NCI-H526 (cell line): ENCODE measurements around the gene MMP24.

ENCODE experiments used
- DNase-seq, 2 experiments: peaks; one replicate each; lab custom pipeline; 2025; lab: John Stamatoyannopoulos, UW

Gene MMP24

DNA sequence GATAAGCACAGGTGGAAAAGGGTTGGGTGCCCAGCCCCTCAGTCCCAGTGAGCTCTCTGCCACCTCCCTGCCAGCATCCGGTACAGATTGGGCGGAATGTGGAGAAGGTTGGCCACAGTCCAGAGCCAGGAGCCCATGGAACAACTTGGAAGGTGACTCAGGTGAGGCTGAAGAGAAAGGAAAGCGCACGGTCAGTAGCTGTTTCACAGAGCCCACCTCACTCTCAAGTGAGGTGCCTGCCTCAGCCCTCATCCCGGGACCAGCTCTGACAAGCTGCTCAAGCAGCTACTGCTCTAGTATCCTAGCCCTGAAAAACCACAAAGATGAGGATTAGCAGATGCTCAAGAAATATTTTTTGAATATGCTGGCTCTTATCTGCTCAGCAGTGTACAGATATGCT lies 52.5 kb downstream of the MMP24 start:
- DNase-seq, result no peak

DNA sequence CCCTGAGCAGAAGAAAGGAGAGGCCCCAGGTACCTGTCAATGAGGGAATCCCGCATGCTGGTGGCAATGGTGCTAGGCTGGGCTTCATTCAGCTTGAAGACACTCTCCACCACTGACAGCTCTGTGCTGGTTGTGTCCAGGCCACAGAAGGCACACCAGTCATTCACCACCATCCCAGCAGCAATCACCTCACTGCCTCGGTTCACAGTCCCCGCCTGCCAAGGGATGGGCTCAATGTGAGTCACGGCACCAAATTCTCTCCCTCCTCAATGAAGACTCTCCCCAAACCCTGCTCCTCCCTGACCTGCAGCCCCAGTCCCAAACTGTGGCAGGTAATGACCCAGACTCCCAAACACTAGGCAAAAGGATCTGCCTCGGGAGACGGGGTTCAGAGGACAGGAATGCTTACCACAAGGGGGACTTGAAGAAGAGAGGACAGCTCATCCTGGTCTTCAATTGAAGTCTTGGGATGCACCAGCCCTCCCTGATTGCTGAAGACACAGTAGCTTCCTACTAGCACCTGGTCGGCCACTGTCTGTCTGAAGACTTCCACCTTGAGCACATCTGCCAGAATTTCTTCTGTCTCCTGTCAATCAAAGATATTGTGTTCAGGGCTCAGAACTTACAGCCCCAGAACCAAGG lies 53.2 kb downstream of the MMP24 start:
- no peak for DNase-seq

DNA sequence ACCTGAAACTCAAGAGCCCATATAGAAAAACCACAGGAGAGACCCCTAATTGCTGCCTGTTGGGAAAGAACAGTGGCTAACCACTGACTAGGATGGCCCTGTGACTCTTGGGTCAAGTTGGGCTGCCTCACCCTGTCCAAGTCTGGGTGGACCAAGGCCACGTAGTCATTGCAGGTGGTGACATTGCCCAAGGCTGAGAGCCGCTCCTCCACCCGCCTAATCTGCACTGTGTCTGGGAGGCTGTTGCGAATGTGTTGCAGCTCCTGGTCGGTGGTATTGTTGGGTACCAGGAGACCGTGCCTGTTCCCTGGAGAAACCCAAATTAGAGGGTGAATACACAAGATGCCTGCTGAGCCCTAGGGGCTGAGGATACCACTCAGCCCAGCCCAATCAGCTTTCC lies 54.0 kb downstream of the MMP24 start:
- DNase-seq, result no peak

DNA sequence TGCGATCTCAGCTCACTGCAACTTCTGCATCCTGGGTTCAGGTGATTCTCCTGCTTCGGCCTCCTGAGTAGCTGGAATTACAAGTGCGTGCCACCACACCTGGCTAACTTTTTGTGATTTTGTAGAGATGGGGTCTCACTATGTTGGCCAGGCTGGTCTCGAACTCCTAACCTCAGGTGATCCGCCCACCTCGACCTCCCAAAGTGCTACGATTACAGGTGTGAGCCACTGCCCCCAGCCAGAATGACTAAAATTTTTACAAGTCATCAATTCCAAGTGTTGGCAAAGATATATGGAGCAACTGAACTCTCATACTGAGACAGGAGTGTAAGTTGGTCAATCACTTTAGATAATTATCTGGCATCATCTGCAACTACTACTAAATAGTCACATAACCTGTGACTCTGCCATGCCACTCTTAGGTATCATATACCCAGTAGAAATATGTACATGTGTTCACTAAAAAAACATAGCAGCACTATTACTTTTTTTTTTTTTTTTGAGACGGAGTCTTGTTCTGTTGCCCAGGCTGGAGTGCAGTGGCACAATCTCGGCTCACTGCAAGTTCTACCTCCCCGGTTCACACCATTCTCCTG lies 55.1 kb downstream of the MMP24 start:
- DNase-seq, result no peak

DNA sequence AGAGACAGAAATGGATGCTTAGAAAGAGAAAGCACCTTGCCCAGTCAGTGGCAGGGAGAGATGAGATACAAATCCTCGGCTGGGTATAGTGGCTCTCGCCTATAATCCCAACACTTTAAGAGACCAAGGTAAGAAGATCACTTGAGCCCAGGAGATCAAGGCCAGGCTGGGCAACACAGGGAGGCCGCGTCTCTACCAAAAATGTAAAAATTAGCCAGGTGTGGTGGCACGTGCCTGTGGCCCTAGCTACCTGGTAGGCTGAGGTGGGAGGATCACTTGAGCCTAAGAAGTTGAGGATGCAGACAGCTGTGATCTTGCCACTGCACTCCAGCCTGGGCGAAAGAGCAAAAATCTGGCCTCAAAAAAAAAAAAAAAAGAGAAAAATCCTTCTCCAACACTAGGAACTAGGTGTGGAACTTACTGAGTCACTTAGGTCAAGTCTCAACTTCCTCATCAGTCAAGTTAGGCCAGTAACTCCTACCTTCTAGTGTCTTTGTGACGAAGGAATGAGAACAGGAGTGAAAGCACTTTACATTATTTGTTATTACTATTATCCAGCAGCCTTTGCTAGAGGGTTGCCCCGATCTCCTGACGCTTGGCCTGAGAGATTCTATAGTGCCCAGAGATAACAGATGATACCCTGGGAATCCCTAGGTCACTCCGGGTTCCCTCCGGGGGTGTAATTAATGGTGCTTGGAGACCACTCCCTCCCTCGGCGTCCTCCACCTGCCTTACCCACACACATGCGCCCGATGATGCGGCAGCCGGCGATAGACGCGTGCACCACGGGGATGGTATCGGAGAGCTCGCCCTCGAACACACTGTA lies 57.2 kb downstream of the MMP24 start:
- DNase-seq, result no peak

DNA sequence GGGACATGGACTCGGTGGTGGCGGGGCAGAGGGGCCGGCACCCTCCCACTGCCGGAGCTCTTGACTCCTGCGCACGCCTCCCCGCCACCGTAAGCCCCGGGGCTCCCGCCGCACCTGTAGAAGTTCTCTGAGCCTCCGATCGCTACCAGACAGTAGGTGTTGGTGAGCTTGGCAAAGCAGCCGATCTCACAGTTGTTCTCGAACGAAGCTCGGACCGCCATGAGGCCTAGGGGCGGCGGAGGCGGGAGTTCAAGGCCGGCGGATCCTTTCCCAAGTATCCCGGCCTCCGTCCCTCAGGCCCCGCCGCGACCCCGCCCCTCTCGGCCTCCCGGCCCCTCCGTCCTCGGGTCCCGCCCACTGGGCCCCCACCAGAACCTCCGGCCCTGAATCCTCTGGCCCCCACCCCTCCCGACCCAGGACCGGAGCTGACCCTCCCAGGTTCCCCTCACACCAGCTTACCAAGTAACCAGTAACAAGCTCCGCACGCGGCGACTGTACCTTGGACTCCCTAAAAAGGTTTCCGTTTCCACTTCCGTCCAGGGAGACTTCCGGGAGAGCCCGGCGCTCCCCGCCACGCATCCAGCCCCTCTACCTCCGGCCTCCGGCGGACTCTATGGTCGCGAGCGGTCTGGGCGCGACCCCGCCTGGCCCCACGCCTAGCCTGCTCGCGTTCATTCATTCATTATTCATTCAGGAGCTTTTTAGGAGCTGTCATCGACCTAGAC lies 57.9 kb downstream of the MMP24 start, which contains the start of gene EIF6:
Gene EIF6, minus strand, starts transcription at position 506 of the 725 bp plus-strand sequence. Its CDS starts 285 bp downstream, at position 221.
- peak; percentile 80 to 96 for DNase-seq

DNA sequence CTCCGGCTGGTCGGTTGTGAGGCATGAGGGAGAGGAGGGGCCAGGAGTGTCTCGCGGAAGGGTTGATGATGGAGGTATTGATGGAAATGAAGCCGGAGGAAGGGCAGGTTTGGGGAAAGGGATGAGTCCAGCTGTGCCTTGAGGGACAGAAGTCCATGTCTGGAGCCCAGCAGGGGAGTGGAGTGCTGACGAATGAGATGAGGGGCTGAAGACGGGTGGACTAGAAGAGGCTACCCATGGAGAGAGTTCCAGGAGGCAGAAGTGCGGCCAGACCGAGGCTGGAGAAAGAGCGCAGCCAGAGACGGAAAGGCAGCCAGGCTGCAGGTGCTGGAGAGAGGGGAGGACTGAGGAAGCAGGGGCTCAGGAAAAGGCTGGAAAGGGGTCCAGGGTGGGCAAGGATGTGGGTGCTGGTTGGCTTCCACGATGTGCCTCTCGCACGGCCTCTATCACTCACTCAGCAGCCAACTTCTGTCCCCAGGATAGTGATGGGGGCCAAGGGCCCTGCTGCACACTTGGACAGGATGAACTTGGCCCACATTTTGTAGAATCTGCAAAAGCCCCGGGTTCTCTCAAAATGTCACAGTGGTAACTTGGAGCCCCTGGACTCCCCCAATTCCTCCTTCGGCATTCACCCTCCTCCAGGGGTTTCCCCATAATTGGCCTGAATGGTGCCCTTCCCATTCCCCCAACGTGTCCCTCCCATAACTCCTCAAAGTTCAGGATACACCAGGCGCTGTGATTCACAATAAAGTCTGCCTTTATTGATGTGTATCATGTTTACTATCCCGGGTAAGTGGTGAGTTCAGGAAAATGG lies 58.7 kb downstream of the MMP24 start:
- DNase-seq, result peak in 1 of 2 experiments; percentile 57

DNA sequence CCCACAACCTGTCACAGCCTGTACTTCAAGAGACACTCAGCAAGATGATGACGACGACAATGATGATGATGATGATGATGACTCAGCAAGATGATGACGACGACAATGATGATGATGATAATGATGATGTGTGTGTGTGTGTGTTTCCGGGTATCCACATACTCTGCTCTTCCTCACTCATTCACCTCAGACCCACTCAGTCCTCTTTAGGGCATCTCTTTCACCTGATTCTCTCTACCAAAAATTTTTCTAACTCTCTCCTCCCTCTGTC lies 59.3 kb downstream of the MMP24 start:
- DNase-seq, result no peak

DNA sequence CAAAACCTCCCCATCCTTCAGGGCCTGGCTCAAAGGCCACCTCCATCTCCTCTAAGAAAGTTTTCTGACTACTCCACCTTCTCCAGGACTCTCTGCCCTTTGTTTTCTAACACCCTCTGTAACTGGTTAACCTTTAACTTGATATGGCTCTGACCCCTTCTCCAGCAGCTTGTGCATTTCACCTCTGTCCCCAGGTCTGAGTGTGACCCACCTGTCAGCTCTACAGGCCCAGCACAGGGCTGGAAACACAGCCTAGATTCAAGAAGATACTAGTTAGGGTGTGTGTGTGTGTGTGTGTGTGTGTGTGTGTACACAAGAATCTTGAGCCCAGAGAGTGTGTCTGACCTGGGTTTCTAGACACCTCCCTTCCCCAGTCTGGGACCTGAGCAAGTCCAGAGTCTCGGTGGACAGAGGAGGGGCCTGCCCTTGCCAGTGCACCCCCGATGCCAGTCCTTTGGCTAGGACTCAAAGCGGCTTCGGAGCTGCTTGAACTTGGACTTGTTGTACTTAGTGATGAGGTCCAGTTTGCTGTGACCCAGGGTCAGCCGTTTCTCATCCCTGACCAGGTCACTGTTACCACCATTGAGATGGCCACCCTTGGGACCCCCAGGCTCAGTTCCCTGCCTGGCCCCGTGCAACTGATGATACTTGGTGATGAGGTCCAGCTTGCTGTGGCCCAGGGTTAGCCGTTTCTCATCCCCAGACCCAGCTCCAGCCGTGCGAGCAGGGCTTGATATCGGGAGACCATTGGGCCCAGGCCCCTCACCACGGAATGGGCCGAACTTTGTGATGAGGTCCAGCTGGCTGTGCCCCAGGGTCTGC lies 59.8 kb downstream of the MMP24 start:
- DNase-seq, result no peak

DNA sequence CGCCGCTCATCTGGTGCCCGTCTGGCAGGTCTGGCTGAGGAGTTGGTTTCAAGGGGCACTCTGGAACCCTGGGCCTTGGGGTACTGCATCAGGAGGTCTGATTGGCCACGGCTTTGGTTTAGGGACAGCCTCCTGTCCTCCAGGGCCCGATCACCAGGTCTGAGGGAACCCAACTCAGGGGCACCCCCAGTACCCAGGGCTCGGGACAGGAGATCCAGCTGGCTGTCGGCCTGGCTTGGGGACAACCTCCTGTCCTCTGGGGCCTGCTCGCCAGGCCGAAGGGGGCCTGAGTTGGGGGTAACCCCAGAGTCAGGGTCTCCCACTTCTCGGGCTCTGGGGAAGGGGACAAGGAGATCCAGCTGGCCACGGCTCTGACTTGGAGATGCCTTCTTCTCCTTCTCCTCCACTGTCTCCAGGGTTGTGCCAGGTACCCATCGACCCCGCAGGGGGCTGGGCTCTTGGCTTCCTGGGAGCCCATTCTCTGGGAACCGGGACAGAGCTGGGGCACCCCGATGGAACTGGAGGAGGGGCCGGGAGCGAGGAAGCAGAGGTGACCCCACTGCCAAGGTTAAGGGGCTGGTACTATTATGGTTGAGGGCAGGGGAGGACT lies 60.5 kb downstream of the MMP24 start:
- no peak for DNase-seq

DNA sequence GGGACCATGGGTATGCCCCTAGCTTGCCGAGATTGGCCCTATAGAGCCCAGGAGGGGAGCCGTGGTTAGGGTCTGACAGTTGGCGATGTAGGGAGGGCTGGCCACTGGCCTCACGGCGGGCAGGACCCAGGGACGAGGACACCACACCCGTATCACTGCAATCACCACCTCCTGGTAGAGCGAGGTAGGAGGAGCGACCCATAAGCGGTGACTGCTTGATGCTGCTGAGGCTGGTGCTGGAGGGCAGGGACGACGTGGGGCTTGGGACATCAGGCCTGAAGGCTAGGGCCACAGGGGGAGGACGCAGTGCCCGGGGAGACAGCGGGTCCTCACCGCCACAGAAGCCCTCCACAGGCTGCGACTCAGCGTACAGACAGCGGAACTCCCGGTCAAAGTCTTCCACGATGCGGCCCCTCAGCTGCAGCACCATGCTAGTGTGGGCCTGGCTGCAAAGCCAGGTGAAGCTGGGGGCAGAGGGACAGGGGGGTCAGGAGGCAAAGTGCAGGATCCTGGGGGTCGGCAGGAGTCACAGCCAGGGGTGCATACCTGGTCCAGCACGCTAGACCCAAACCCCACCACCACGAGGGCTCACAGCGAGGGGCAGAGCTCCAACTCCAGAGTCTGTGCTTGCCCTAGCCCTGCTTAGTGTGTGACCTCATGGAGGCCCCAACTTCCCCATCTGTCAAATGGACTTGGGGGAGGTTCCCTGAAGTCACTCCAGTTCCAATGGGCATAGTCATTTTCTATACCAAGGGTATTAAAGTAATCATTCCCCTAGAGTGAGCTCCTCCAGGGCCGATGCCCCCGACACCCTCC lies 61.2 kb downstream of the MMP24 start:
- no peak for DNase-seq

DNA sequence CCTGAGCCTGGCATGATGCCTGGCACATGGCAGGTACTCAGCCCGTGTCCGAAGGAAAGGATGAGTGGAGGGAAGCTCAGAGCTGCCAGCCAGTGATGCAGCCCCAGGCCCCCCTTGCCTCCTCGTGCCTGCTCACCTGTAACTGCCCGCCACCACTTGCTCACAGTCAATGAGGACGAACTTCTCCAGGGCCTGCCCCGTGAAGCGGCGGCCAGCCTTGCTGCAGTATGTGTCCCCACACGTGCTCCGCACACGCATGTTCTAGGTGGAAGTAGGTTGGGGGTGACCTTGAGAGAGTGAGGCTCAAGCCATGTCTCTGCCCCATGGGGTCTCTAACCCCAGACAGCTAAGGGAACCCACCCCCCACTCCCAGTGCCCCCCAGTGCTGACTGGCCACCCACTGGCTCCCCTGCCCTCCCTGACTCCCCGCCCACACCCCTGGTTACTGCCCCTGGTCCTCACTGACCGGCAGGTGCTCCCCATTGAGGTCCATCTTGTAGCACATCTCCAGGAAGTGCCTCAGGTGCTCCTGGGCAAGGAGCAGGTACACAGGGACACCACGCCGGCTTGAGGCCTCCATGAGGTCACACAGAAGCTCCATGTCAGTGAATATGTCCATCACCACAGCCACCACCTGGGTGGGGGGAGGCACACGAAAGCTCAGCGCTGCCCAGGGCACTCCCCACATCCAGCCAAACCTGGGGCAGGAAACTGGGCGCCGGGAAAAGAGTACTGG lies 62.0 kb downstream of the MMP24 start:
- no peak for DNase-seq

DNA sequence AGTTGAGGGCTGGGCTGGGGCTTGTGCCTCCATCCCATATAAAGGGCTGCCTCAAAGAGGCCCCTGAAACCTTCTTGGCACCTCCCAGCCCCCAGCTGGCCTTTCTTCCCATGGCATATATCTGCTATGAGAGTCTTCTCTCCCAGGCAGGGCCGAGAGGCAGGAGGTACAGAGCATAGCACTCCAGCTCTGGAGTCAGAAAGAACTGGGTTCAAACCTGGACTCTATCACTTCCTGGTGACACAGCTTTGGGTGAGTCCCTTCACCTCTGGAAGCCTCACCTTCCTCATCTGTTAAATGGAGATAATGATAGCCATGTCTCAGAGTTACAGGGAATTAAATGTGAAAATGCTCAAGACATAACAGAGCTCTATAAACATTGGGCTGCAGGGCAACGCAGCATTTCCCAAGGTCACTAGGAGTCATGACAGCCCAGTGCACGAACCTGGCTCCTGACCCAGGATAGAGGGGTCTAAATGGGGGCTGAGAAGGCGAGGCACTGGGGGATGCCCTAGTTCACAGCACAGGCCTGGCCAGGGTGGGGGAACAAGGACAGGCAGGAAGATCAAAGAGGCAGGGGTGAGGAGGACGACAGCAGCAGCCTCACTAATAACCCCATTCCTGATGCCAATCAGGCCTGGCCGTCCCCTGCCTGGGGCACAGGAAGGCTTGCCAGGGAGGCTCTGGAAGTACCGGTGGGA lies 63.8 kb downstream of the MMP24 start:
- no peak for DNase-seq

DNA sequence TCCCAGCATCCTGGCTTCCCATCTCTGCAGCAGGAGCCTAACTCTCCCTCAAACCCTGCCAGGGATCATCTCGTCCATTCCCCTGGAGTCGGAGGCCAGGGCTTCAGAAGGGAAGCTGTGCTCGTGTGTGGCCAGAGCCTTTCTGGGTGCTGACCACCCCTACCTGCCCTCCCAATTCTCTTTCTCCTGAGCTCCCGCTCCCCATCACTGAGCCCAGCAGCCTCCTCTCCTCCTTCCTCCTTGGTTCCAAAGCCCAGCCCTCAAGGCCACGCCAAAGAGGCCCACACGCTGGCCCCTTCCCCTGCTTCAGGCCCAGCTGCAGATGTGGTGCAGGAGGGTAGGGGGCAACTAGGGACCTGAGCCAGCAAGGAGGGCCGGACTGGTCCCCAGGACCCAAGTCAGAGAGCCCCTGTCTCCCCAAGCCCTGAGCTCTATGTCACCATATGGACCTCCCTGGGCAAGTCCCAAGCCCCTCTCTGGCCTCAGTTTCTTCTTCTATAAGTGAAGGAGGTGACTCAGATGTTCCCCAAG lies 64.5 kb downstream of the MMP24 start:
- DNase-seq, result no peak

DNA sequence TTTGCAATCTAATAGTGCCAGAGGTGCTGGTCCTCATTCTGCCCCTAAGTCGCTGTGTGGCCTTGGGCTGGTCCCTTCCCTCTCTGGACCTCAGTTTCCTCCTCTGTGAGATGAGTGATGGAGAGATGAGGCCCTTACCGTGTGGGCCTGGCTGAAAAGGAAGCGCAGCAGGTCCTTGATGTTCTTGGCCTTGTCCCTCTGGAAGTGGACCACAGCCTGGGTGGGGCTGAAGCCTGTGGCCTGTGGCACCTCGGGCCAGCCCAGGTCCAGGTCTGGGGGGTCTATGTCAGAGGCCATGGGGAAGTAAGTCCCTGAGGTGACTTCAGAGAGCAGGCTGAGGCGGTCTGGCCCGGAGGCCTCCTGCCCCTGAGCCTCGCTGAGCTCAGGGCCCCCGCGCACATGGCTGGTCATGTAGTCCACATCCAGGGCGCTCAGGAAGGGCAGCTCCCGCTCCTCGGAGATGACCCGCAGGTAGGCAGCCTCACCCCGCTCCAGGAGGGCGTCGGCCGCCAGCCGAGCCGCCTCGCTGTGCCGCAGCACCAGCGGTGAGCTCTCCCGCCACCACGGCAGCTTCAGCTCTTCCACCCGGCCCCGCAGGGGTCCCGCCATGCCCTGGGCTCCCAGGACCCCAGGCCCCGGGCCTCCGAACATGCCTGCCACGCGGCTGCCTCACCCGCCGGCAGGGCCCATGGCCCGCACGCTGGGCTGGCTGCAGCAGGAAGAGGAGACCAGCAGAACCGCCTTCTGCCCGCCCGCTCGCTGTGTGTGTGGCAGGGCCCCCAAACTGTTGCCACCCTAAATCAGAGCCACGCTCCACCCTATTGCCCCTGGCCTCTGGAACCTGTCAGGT lies 65.4 kb downstream of the MMP24 start, which contains the start of gene FAM83C:
Gene FAM83C, minus strand, starts transcription at position 772 of the 850 bp plus-strand sequence. Its CDS starts 121 bp downstream, at position 651.
- DNase-seq, result no peak

DNA sequence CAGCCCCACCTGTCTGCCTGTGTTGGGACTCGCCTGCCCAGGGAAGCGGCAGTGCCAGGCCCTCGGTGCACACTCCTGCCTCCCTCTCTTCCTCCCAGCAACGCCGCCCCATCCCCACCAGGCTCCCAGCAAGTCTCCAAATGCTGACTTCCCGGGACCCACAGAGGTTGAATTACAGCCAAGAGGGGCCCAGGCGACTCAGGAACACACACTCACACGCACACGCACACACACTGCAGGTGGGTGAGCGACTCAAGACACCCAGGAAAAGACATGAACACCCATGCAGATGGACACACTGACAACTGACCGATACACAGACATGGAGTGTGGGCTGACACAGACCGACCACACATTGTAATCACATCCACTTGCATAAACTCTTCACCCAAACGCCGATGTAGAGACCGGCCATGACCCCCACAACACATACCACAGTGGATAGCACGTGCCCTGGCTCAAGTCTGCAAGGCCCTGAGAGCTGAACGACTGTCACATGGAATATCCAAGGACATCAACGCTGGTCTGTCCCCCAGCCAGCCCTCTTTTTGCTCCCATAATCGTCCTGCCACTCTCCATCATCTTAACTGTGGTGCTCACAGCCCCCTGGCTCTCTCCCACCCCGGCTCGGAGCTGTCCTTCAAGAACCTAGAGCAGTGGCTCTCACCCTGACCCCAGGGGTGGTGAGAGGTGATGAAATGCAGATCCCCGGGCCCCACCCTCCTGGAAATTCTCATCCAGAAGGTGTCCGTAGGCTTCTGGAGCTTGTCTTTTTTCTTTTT lies 66.2 kb downstream of the MMP24 start:
- DNase-seq, result no peak
